Fibroblast of lung (primary cell): ENCODE measurements around the gene CCT8L2. TPM values are rescaled to one million over a fixed set of nuclear protein-coding genes. Genes with fewer than 3 reads are reported as not detected.
"Not testable (repeated sequence)": the region's sequence is repeated elsewhere in the genome, so short reads cannot be mapped to it uniquely, and the experiment has no call there.

Experiments used
- DNase-seq, 2 donors: peaks; one replicate each; pipeline versions ENCODE4 v3.0.0 to v3.0.0-alpha.2; 2010; ENCODE audit warnings: low read depth in 2 of 2
- H2AFZ ChIP-seq: 2 replicates; pipeline ENCODE4 v1.5.1; 2012; ENCODE audit warnings: low read length, control low read depth, inconsistent platforms
- H3K27ac ChIP-seq: 2 replicates; pipeline ENCODE4 v1.5.1; 2011; ENCODE audit warnings: low read length, control low read depth; ENCODE audit not compliant: insufficient read depth
- H3K27me3 ChIP-seq: 2 replicates; pipeline ENCODE4 v1.5.1; 2011; ENCODE audit warnings: mild to moderate bottlenecking, low read length; ENCODE audit not compliant: control insufficient read depth, insufficient read depth
- H3K36me3 ChIP-seq: 2 replicates; pipeline ENCODE4 v1.5.1; 2011; ENCODE audit warnings: low read length; ENCODE audit not compliant: control insufficient read depth, insufficient read depth
- H3K4me1 ChIP-seq: 2 replicates; pipeline ENCODE4 v1.5.1; 2011; ENCODE audit warnings: low read length; ENCODE audit not compliant: control insufficient read depth, insufficient read depth; ENCODE audit errors: extremely low read depth
- H3K4me2 ChIP-seq: 2 replicates; pipeline ENCODE4 v1.5.1; 2011; ENCODE audit warnings: low read length, control low read depth; ENCODE audit not compliant: insufficient read depth; ENCODE audit errors: extremely low read depth
- H3K4me3 ChIP-seq, 4 experiments: fragments of 200-600 bp in 1 of 4; sonication (generic) in 1 of 4; replicated peaks in 1 of 4; 2 replicates each; pipeline ENCODE4 v1.5.1; 2011 to 2016; ENCODE audit warnings: low read length in 4 of 4, low read depth in 3 of 4, mild to moderate bottlenecking in 3 of 4, control low read depth in 2 of 4, inconsistent platforms in 1 of 4, mixed read lengths in 1 of 4; ENCODE audit not compliant: insufficient read depth in 1 of 4; ENCODE audit errors: control extremely low read depth in 1 of 4
- H3K79me2 ChIP-seq: 2 replicates; pipeline ENCODE4 v1.5.1; 2012; ENCODE audit warnings: mild to moderate bottlenecking, low read length, inconsistent platforms; ENCODE audit not compliant: control insufficient read depth, insufficient read depth
- H3K9ac ChIP-seq: 2 replicates; pipeline ENCODE4 v1.5.1; 2011; ENCODE audit warnings: mild to moderate bottlenecking, low read length, control low read depth; ENCODE audit not compliant: insufficient read depth
- H3K9me3 ChIP-seq: 2 replicates; pipeline ENCODE4 v1.5.1; 2012; ENCODE audit warnings: low read depth, low read length; ENCODE audit not compliant: control insufficient read depth, insufficient read depth
- H4K20me1 ChIP-seq: 2 replicates; pipeline ENCODE4 v1.5.1; 2011; ENCODE audit warnings: low read length; ENCODE audit not compliant: control insufficient read depth, insufficient read depth; ENCODE audit errors: extremely low read depth
- EZH2 ChIP-seq: IDR thresholded peaks from 2 replicates; pipeline ENCODE4 v1.5.1; 2012; ENCODE audit warnings: low read length, control low read depth, mild to moderate bottlenecking; ENCODE audit errors: missing control alignments
- polyA plus RNA-seq, 2 donors: library from polyadenylated mRNA; depleted of rRNA in 1 of 2; stranded (reverse) in 1 of 2; unstranded in 1 of 2; fragments of >200 nt; gene quantifications; 2 replicates each; pipeline ENCODE4 v1.2.1, GENCODE V29; 2011 to 2012; ENCODE audit warnings: missing spikeins in 1 of 2
- total RNA-seq: library from RNA; depleted of rRNA; stranded (reverse); fragments of >200 nt; gene quantifications from 2 replicates; pipeline ENCODE4 v1.2.1, GENCODE V29; 2014
- TF ChIP-seq, protein P1 (sequence below), 2 donors: IDR thresholded peaks in 1 of 2; conservative IDR thresholded peaks in 1 of 2; 1 replicate in 1 of 2; 2 replicates in 1 of 2; pipeline ENCODE4 v1.5.1; 2011 to 2012; ENCODE audit warnings: low read length in 2 of 2, control low read depth in 1 of 2, inconsistent platforms in 1 of 2, low read depth in 1 of 2, mild to moderate bottlenecking in 1 of 2

The CCT8L2 gene
- total and polyA plus RNA-seq, 2 donors (not counting 1 experiment from before 2014, with no cell fraction given), result not detected

DNA sequence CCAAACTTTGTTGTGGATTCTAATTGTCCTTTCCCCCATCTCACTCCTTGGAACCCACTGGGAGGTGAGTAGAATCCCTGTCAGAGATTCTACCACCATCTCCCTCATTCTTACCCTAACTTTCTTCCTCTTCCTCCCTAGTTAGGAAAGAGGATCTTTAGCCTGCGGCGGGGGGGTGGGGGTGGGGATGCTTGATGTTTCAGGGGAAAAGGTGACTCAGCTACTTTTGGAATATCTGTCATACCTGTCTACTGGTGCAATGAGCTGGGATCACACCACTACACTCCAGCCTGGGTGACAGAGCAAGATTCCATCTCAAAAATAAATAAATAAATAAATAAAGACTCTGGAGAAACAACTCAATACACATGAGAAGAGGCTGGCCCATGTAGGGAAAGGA, 6.4 kb downstream of the CCT8L2 start:
- no peak for DNase-seq
- Histone ChIP-seq H3K27me3 (no peaks in the 10 kb centered on the region), H3K27ac (no peak overlapping the region), H3K9ac (no peak overlapping the region), H3K36me3 (no peaks in the 10 kb centered on the region), H4K20me1 (no peaks in the 10 kb centered on the region), H3K4me2 (no peak overlapping the region), H2AFZ (no peak overlapping the region), H3K4me1 (no peaks in the 10 kb centered on the region), H3K79me2 (no peaks in the 10 kb centered on the region), H3K9me3 (no peaks in the 10 kb centered on the region), H3K4me3 (no peak overlapping the region)
- TF ChIP-seq EZH2, result no peak
- TF ChIP-seq, protein P1, sequence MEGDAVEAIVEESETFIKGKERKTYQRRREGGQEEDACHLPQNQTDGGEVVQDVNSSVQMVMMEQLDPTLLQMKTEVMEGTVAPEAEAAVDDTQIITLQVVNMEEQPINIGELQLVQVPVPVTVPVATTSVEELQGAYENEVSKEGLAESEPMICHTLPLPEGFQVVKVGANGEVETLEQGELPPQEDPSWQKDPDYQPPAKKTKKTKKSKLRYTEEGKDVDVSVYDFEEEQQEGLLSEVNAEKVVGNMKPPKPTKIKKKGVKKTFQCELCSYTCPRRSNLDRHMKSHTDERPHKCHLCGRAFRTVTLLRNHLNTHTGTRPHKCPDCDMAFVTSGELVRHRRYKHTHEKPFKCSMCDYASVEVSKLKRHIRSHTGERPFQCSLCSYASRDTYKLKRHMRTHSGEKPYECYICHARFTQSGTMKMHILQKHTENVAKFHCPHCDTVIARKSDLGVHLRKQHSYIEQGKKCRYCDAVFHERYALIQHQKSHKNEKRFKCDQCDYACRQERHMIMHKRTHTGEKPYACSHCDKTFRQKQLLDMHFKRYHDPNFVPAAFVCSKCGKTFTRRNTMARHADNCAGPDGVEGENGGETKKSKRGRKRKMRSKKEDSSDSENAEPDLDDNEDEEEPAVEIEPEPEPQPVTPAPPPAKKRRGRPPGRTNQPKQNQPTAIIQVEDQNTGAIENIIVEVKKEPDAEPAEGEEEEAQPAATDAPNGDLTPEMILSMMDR (conservative IDR thresholded peaks at IDR 0.05 in 1 of 2, IDR thresholded peaks at IDR 0.05 in 1 of 2; ENCODE audit: low read depth in 1 of 2, low read length in 2 of 2), result no peak

DNA sequence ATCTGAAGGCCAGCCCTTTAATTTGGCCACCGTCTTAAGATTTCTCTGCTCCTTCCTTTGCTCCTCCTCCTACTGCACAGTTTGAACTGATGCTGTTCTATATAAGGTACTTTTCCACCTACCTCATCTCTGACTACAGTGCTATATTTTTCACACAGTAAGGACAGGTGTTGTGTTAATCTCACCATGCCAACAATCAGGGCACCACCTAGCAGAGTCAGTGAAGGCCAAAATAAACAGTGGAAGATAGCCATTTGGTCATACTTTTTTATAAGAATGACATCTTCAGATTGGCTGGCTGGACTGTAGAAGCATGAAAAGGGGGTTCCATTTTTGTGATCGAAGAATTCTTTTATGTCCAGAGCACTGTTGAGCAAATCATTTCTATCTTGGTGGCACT, 11.7 kb downstream of the CCT8L2 start:
- not testable (repeated sequence) for H3K36me3 ChIP-seq, H3K9me3 ChIP-seq, H3K79me2 ChIP-seq, DNase-seq, H3K27me3 ChIP-seq, H3K4me2 ChIP-seq, H3K27ac ChIP-seq, H3K4me1 ChIP-seq, H3K4me3 ChIP-seq, H2AFZ ChIP-seq, H4K20me1 ChIP-seq, H3K9ac ChIP-seq

DNA sequence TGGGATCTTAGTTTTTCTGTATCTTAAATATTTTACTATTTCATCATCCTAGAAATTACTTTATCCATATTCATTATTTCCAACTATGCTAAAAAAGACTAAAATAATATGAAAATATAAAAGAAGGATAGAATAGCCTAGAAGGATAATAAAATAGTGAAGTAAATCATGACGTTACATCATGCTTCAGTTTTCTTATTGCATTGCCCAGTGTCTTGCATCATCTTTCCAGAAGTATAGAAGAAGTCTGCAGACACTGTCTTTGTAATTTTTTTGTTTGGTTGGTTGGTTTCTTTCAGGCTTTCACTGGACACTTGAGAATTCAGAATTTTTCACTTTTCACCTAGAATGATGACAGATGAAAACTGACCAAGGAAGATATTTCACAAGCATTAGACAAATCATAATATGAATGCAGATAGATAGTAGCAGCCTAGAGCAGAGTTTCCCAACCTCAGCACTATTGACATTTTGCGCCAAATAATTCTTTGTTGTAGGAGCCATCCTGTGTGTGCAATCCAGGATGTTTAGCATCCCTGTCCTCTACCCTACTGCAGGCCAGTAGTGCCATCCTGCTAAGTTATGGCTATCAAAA, 23.3 kb downstream of the CCT8L2 start:
- not testable (repeated sequence) for H4K20me1 ChIP-seq, H2AFZ ChIP-seq, DNase-seq, H3K36me3 ChIP-seq, H3K27me3 ChIP-seq, H3K9me3 ChIP-seq, H3K4me2 ChIP-seq, H3K27ac ChIP-seq, H3K79me2 ChIP-seq, H3K9ac ChIP-seq, H3K4me3 ChIP-seq, H3K4me1 ChIP-seq

DNA sequence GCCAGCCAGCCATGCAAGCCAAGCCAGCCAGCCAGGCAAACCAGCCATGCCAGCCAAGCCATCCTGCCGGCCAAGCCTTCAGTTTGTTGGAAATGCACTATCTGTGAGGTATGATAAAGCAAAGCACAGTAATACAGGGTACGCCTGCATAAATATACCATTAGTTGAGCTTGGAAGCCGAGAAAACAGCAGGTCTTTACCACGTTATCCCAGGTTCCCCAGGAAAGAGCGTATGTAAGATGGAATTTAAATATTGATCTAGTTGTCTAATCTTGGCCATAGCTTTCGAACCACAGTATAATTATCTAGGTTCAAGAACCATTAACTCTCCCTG, 24.2 kb downstream of the CCT8L2 start:
- no peak for DNase-seq
- H2AFZ ChIP-seq, result no peak overlapping the region

DNA sequence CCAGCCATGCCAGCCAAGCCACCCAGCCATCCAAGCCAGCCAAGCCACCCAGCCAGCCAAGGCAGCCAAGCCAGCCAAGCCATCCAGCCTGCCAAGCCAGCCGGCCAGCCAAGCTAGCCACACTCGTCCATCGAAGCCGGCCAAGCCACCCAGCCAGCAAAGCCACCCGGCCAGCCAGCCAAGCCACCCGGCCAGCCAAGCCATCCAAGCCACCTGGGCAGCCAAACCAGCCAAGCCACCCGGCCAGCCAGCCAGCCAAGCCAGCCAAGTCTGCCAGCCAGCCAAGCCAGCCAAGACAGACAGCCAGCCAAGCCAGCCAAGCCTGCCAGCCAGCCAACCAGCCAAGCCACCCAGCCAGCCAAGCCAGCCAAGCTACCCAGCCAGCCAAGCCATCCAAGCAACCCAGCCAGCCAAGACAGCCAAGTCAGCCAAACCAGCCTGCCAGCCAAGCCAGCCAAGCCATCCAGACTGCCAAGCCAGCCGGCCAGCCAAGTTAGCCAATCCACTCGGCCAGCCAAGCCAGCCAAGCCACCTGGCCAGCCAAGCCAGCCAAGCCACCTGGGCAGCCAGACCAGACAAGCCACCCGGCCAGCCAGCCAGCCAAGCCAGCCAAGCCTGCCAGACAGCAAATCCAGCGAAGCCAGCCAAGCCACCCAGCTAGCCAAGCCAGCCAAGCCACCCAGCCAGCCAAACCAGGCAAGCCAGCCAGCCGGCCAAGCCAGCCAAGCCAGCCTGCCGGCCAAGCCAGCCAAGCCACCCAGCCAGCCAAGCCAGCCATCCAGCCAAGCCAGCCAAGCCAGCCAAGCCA, 24.8 kb downstream of the CCT8L2 start:
- H2AFZ ChIP-seq, result not testable (repeated sequence)

More for the DNA sequence above, 24.2 kb downstream of the CCT8L2 start:
- H3K9me3 ChIP-seq, result no peaks in the 10 kb centered on the region
- H3K4me1 ChIP-seq, result no peaks in the 10 kb centered on the region
- H3K4me2 ChIP-seq, result no peak overlapping the region
- H3K9ac ChIP-seq, result no peak overlapping the region
- H3K27me3 ChIP-seq, result no peaks in the 10 kb centered on the region
- H3K27ac ChIP-seq, result no peak overlapping the region
- H4K20me1 ChIP-seq, result no peaks in the 10 kb centered on the region
- H3K79me2 ChIP-seq, result no peaks in the 10 kb centered on the region
- H3K36me3 ChIP-seq, result no peaks in the 10 kb centered on the region
- no peak overlapping the region for H3K4me3 ChIP-seq
- TF ChIP-seq EZH2, result no peak
- TF ChIP-seq, protein P1 (conservative IDR thresholded peaks at IDR 0.05 in 1 of 2, IDR thresholded peaks at IDR 0.05 in 1 of 2; ENCODE audit: low read depth in 1 of 2, low read length in 2 of 2), result no peak

More for the DNA sequence above, 24.8 kb downstream of the CCT8L2 start:
- not testable (repeated sequence) for H3K36me3 ChIP-seq, H3K9ac ChIP-seq, DNase-seq, H3K27me3 ChIP-seq, H3K79me2 ChIP-seq, H3K9me3 ChIP-seq, H3K4me2 ChIP-seq, H3K4me1 ChIP-seq, H3K27ac ChIP-seq, H4K20me1 ChIP-seq, H3K4me3 ChIP-seq
